Activated CD4-positive, alpha-beta memory T cell treated with anti-CD3 and anti-CD28 coated beads, Interleukin-2, amount 10 ng/mL, durations not matched to agents 7 days and 5 days (primary cell): ENCODE data around the gene SLC7A4. TPM values are rescaled to one million over a fixed set of nuclear protein-coding genes. Genes with fewer than 3 reads are reported as not detected.

Experiments used
- CTCF ChIA-PET: fragments of 350-600 bp; sonication (Branson Sonifier 250); formaldehyde crosslinking; loops from one replicate; lab custom pipeline; 2021; ENCODE audit warnings: antibody characterized with exemption, inconsistent platforms; lab: Charles Lee
- POLR2A ChIA-PET: fragments of 350-600 bp; sonication (Branson Sonifier 250); formaldehyde crosslinking; loops from one replicate; lab custom pipeline; 2021; ENCODE audit warnings: antibody characterized with exemption; lab: Charles Lee
- DNase-seq: peaks from one replicate; pipeline ENCODE4 v3.0.0-alpha.2; 2020
- H3K27ac Mint-ChIP-seq: one replicate; pipeline ENCODE4 v1.8.0; 2021; ENCODE audit warnings: mild to moderate bottlenecking, mixed read lengths
- H3K27me3 Mint-ChIP-seq: one replicate; pipeline ENCODE4 v1.8.0; 2021; ENCODE audit warnings: mixed read lengths
- H3K36me3 Mint-ChIP-seq: one replicate; pipeline ENCODE4 v1.8.0; 2021; ENCODE audit warnings: low read depth, mixed read lengths
- H3K4me1 Mint-ChIP-seq: one replicate; pipeline ENCODE4 v1.8.0; 2021; ENCODE audit warnings: mixed read lengths
- H3K4me3 Mint-ChIP-seq: one replicate; pipeline ENCODE4 v1.8.0; 2021; ENCODE audit warnings: mild to moderate bottlenecking, mixed read lengths
- H3K9me3 Mint-ChIP-seq: one replicate; pipeline ENCODE4 v1.8.0; 2021; ENCODE audit warnings: mixed read lengths
- total RNA-seq, 2 experiments: library from RNA; stranded (reverse); gene quantifications; one replicate each; pipeline ENCODE4 v1.2.3, GENCODE V29; 2021

SLC7A4 gene
- total RNA-seq, 2 experiments from 2014 or later, result not detected

DNA sequence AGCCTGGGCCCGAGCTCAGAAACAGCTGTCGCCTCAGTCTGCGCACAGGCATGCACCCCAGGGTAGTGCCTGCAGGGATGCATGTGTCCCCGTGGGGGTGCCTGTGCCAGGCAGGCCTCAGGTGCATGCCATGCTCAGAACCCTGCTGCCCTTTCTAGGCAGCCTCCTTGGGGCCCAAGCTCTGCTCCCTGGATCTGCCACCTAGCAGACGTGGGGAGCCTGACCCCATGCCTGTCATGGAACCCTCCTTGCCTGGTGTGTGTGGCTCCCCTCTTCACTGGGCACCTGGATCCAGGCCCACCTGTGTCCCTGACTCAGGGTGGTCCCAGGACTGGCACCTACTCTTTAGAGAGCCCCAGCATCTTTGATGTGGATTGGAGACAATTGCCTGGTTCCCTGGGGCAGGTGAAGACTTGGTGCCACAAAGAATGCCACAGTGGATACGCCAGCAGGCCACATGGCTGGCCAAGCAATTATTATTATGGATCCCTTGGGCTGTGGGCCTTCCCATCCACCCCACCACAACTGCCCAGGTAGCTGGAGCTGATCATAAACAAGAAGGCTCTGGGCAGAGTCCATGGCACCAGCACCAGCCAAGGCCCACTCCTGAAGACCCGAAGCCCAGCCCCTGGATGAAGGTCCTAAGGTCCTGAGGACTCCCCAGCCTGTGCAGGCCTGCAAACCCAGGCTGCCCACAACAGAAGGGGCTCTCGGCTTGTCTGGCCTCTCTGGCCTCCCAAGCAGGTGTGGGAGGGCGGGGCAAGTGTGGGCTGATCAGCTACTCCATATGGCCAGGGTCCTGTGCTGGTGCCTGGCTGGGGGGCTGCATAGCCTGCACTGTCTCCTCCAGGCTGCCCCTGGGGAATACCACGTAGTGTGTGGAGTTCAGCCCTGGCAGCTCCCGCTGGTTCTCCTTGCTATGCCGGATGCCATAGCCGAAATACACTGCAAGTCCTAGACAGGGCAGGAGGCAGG is 3.8 kb downstream of the SLC7A4 start:
- Mint-ChIP-seq H3K27me3 (peaks cover 24% of the 10 kb centered on the region), H3K27ac (no peak overlapping the region), H3K36me3 (no peaks in the 10 kb centered on the region), H3K4me3 (no peak overlapping the region), H3K9me3 (no peaks in the 10 kb centered on the region), H3K4me1 (peaks cover 11% of the 10 kb centered on the region)
- CTCF ChIA-PET, result no interaction called here
- POLR2A ChIA-PET, result no interaction called here
- DNase-seq, result no peak

DNA sequence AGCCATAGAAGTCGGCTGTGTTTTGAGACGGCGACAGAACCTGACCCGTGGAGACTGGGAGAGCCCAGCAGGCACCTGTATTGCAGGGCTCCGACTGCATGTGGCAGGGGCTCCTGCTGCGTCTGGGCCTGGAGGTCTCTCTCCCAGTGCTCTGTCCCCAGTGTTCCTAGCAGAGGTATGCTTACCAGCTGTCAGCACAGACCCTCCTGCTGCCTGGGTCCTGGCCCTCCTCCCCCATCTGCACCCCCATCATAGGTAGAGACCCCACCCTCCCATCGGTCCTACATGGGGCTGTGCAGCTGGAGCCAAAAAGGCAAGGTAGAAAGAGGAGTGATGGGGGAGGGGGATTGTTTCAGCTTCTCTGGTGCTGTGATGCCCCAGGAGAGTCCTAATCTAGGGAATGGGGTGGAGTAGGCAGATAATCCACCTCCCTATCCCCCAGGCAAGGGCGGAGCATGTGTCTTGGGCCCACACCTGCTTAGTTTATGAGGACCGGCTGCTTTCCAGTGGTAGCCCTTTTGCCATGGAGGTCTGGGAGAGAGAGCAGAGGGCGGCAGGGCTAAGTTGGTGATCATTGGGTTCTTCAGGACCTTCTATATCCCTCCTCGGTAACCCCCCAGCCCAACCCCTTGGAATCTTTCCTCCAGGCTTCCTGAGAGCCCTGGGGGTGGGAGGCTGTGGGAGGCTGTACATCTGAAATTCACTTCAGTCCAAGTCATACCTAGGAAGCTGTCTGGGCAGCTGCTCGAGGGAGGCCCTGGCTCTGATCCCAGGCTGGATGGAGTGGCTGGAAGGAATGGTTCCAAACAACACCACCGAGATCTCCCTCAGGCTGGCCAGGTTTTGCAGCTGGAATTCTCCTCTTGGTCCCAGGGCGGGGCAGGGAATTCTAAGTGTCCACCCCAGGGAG is 5.3 kb downstream of the SLC7A4 start:
- ChIA-PET POLR2A (no interaction called here), CTCF (no interaction called here)
- Mint-ChIP-seq H3K9me3 (no peaks in the 10 kb centered on the region), H3K4me3 (no peak overlapping the region), H3K36me3 (no peaks in the 10 kb centered on the region), H3K27ac (no peak overlapping the region), H3K4me1 (peaks cover 11% of the 10 kb centered on the region), H3K27me3 (peaks cover 18% of the 10 kb centered on the region)
- DNase-seq, result no peak

DNA sequence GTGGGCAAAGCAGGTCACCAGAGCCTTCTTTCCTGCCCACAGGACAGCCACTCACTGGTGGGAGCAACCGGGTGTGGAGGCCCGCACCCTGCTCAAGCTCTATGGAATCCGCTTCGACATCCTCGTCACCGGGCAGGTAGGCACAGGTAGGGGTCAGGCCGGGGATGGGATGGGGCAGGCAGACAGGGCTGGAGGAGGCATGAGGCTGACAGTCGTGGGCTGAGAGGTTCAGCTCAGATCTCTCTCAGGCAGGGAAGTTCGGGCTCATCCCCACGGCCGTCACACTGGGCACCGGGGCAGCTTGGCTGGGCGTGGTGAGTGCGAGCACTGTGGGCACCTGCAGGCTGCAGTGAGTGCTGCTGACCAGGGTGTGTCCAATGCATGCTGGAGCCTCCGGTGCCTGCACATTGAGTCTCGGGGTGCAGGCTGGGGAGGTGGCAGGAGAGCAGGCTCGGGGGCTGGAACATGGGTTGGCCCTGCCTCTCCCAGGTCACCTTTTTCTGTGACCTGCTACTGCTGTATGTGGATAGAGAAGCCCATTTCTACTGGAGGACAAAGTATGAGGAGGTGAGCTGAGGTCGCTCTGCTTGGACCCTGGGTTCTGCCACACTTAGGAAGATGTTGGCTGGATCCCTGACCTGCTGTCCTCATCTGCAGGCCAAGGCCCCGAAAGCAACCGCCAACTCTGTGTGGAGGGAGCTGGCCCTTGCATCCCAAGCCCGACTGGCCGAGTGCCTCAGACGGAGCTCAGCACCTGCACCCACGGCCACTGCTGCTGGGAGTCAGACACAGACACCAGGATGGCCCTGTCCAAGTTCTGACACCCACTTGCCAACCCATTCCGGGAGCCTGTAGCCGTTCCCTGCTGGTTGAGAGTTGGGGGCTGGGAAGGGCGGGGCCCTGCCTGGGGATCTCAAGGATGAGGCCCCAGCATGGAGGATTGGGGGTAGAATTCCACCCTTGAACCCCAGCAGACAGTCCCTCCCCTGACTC is 6.3 kb downstream of the SLC7A4 start:
- Mint-ChIP-seq H3K4me3 (no peak overlapping the region), H3K4me1 (peaks cover 11% of the 10 kb centered on the region), H3K27me3 (peaks cover 12% of the 10 kb centered on the region), H3K27ac (no peak overlapping the region), H3K9me3 (no peaks in the 10 kb centered on the region), H3K36me3 (no peaks in the 10 kb centered on the region)
- no peak for DNase-seq
- ChIA-PET POLR2A (no interaction called here), CTCF (no interaction called here)

DNA sequence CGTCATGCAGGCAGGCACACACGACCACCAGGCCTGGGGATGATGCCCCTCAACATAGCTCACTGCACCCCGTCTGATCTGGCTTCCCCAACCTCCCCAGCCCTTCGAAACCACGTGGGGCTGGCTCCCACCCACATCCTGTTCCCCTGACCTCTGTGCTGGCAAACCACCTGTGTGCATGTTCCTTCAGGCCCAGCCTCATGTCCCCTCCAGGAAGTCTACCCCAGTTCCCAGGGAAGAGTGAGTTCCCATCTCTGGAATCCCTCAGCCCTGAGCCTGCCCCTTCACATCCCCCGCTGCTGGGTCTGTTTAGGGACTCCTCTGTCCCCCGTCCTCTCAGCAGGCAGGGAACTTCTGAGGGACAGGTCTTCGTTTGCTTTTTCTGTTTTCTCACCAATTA is 7.1 kb downstream of the SLC7A4 start:
- Mint-ChIP-seq H3K27me3 (peaks cover 6% of the 10 kb centered on the region), H3K4me3 (no peak overlapping the region), H3K36me3 (no peaks in the 10 kb centered on the region), H3K27ac (no peak overlapping the region), H3K4me1 (peaks cover 11% of the 10 kb centered on the region), H3K9me3 (no peaks in the 10 kb centered on the region)
- CTCF ChIA-PET, result no interaction called here
- peak; percentile 51 for DNase-seq
- POLR2A ChIA-PET, result no interaction called here

DNA sequence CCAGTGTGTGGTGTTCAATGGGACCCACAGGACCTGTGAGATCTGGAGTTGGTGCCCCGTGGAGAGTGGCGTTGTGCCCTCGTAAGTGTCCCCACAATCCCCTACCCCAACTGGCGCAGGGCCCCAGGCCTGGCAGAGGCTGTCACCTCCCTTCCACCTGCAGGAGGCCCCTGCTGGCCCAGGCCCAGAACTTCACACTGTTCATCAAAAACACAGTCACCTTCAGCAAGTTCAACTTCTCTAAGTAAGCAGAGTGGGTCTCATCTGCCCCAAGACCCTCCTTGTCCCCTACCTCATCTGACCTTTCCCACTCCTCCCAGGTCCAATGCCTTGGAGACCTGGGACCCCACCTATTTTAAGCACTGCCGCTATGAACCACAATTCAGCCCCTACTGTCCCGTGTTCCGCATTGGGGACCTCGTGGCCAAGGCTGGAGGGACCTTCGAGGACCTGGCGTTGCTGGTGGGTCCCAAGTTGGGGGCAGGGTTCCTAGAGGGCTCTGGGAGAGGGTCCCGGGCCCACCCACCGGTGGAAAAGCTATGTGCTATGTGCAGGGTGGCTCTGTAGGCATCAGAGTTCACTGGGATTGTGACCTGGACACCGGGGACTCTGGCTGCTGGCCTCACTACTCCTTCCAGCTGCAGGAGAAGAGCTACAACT is 9.3 kb downstream of the SLC7A4 start:
- no peak overlapping the region for H3K4me3 Mint-ChIP-seq
- CTCF ChIA-PET, result no interaction called here
- no peak for DNase-seq
- no peaks in the 10 kb centered on the region for H3K36me3 Mint-ChIP-seq
- no peaks in the 10 kb centered on the region for H3K9me3 Mint-ChIP-seq
- POLR2A ChIA-PET, result no interaction called here
- H3K27me3 Mint-ChIP-seq, result no peaks in the 10 kb centered on the region
- no peak overlapping the region for H3K27ac Mint-ChIP-seq
- peaks cover 11% of the 10 kb centered on the region for H3K4me1 Mint-ChIP-seq

DNA sequence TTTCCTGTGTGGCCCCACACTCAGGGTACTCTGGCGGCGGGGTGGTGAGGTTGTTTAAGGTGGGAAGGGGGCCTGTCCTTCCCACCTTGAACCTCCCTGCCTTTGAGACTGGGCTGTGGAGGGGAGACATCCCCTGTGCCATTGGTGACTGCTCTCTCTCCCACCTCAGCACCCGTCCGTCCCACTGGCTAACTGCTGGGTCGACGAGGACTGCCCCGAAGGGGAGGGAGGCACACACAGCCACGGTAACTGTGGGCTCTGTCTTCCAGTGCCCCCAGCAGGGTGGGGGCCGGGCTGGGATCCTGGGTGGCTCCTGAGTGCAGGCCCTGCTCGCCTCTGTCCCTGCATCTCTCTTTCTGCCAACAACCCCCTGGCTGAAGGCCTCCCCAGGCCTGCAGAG is 9.9 kb downstream of the SLC7A4 start:
- no peaks in the 10 kb centered on the region for H3K36me3 Mint-ChIP-seq
- no peaks in the 10 kb centered on the region for H3K9me3 Mint-ChIP-seq
- H3K27ac Mint-ChIP-seq, result no peak overlapping the region
- H3K4me1 Mint-ChIP-seq, result peaks cover 11% of the 10 kb centered on the region
- H3K27me3 Mint-ChIP-seq, result no peaks in the 10 kb centered on the region
- CTCF ChIA-PET, result no interaction called here
- POLR2A ChIA-PET, result no interaction called here
- DNase-seq, result no peak
- no peak overlapping the region for H3K4me3 Mint-ChIP-seq

DNA sequence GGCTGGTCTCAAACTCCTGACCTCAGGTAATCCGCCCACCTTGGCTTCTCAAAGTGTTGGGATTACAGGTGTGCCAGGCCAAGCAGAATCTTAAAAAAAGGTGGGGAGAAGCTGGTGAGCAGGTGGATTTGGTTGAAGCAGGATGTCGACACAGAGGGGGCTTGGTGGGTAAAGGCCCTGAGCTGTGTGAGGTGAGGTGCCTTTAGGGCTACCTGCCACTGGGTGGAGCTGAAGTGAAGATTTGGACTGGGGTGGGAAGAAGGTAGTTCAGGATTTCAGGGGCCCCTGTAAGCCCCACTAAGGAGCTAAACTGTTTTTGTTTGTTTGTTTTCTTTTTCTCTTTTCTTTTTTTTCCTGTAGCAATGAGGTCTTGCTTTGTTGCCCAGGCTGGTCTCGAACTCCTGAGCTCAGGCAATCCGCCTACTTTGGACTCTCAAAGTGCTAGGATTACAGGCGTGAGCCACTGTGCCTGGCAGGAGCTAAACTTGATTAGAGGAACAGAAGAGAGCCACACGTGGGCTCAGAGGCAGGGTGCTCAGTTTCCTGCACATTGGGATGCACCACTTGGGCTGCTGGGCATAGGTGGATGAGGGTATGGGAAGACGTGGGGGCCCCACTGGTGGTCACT is 11.4 kb downstream of the SLC7A4 start:
- ChIA-PET POLR2A (interaction anchor here (0.9 to 1.2 kb wide), 2 partner anchors 11 to 18 kb away, joined by 3 to 6 read pairs; partner anchors contain the start of gene THAP7), CTCF (interaction anchor here (0.6 to 1.3 kb wide), 6 partner anchors 14 to 268 kb away, joined by 3 to 5 read pairs (median 4); no protein-coding TSS in a partner anchor)
- H3K4me1 Mint-ChIP-seq, result peaks cover 12% of the 10 kb centered on the region
- H3K9me3 Mint-ChIP-seq, result no peaks in the 10 kb centered on the region
- H3K4me3 Mint-ChIP-seq, result no peak overlapping the region
- peaks cover 5% of the 10 kb centered on the region for H3K27me3 Mint-ChIP-seq
- H3K36me3 Mint-ChIP-seq, result no peaks in the 10 kb centered on the region
- no peak for DNase-seq
- no peak overlapping the region for H3K27ac Mint-ChIP-seq

DNA sequence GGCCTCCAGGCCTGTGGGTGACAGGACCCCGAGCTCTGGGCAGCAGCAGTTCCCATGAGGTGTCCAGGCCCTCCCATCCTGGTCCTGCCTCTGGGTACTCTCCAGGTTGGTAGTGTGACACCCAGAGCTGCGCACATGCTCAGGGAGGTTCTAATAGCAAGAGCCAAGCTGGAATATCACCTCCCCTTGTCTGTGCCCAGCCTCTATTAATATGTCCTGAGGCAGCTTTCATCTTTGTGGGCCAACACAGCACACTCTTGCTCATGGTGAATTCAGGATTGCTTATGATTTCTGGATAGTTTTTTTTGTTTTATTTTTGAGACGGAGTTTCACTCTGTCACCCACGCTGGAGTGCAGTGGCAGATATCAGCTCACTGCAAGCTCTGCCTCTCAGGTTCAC is 14.0 kb downstream of the SLC7A4 start:
- H3K27me3 Mint-ChIP-seq, result peaks cover 5% of the 10 kb centered on the region
- DNase-seq, result no peak
- no peaks in the 10 kb centered on the region for H3K9me3 Mint-ChIP-seq
- peaks cover 15% of the 10 kb centered on the region for H3K4me1 Mint-ChIP-seq
- CTCF ChIA-PET, result no interaction called here
- no peak overlapping the region for H3K27ac Mint-ChIP-seq
- POLR2A ChIA-PET, result interaction anchor here (1.9 kb wide), 1 partner anchor 16 kb away, joined by 5 read pairs; the partner anchor contains the start of gene THAP7
- no peak overlapping the region for H3K4me3 Mint-ChIP-seq
- H3K36me3 Mint-ChIP-seq, result no peaks in the 10 kb centered on the region

DNA sequence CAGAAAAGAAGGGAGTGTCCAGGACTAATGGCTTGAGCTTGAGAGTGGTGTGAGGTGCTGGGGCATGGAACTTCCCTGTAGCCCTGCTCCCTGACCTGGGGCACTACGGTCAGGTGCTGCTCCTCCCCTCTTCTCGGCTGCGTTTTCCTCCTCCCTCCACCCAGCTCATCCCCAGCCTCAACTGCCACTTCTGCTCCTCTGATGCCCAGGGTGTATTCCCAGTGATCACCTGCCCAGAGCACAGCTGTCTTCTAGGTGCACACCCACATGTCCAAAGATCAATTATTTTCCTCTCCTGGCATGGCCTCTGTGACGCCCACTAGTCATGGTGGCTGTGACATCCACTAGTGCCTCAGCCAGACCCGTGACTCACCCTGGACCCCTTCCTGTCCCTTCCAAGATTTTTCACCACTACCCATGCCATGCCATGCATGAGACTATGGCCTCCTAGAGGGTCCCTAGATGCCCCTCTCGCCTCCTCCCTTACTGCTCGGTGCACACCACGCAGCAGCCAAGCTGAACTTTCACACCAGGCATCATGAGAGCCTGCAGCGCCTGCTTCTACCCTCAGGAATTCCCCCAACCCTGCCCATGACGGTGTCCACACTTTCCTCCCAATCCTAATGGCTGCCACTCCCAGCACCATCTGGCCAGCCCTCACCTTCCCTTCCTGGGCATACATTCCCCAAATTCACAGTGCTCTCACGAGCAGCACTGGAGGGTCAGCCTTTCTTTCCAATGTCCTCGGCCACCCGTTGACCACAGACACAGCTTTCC is 15.5 kb downstream of the SLC7A4 start:
- DNase-seq, result no peak
- Mint-ChIP-seq H3K27me3 (peaks cover 5% of the 10 kb centered on the region), H3K4me3 (no peak overlapping the region), H3K9me3 (no peaks in the 10 kb centered on the region), H3K27ac (no peak overlapping the region), H3K36me3 (no peaks in the 10 kb centered on the region), H3K4me1 (peaks cover 15% of the 10 kb centered on the region)
- POLR2A ChIA-PET, result no interaction called here
- CTCF ChIA-PET, result interaction anchor here (0.7 kb wide), 1 partner anchor 54 kb away, joined by 3 read pairs; no protein-coding TSS in a partner anchor

DNA sequence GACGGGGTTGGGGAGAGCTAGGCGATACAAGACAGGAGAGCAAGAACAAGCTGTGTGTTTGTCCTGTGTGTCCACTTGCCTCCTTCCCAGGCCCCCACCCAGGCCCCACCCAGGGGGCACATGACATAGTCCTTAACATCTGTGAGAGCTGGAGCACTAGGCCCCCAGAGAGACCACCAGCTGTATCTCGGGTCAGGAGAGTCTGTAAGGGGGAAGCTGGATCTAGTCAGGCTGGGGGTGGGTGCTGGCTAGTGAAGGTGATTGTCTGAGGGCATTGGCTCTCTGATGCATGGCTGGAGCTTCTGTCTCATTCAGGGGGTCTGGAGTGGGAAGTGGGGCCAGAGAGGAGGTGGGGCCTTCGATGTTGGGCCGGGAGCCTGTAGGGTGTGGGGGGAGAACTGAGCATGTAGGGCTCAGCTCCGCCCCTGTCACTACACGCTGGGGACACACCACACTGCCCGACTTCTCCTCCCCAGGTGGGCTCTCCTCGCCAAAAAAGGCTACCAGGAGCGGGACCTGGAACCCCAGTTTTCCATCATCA is 16.8 kb downstream of the SLC7A4 start:
- no peak for DNase-seq
- Mint-ChIP-seq H3K27me3 (peaks cover 5% of the 10 kb centered on the region), H3K36me3 (no peaks in the 10 kb centered on the region), H3K27ac (no peak overlapping the region), H3K4me1 (peaks cover 15% of the 10 kb centered on the region), H3K9me3 (no peaks in the 10 kb centered on the region), H3K4me3 (no peak overlapping the region)
- ChIA-PET POLR2A (interaction anchor here (1.2 to 2.1 kb wide), 2 partner anchors 14 to 33 kb away, joined by 5 to 8 read pairs; partner anchors contain the start of genes LZTR1 and THAP7), CTCF (no interaction called here)
